Stimulated activated CD4-positive, alpha-beta T cell treated with anti-CD3 and anti-CD28 coated beads, Interleukin-12 subunit alpha, Interleukin-12 subunit beta, amount 100 ng/mL, for 48 hours (primary cell): ENCODE measurements around the gene S100P.
A peak's percentile ranks its signal among the peaks of the same experiment; 100 is the strongest.
"Not testable (repeated sequence)": the region's sequence is repeated elsewhere in the genome, so short reads cannot be mapped to it uniquely, and the experiment has no call there.

ENCODE experiments used
- DNase-seq, 3 donors: peaks; one replicate each; pipeline ENCODE4 v3.0.0-alpha.2; 2020; ENCODE audit warnings: low read depth in 2 of 3, low spot score in 1 of 3

S100P gene

GRCh38 chr4:6693231-6694176 is at the start of gene S100P:
TSS of gene S100P (plus strand) at chr4:6693878. CDS start at chr4:6693933, 55 bp downstream.
- no peak for DNase-seq

- DNase-seq: no peak
These were observed 48.7 kb upstream of the S100P start for GRCh38 chr4:6644792-6645530.

- DNase-seq: no peak
These were observed 46.5 kb upstream of the S100P start for GRCh38 chr4:6647169-6647568.

DNA sequence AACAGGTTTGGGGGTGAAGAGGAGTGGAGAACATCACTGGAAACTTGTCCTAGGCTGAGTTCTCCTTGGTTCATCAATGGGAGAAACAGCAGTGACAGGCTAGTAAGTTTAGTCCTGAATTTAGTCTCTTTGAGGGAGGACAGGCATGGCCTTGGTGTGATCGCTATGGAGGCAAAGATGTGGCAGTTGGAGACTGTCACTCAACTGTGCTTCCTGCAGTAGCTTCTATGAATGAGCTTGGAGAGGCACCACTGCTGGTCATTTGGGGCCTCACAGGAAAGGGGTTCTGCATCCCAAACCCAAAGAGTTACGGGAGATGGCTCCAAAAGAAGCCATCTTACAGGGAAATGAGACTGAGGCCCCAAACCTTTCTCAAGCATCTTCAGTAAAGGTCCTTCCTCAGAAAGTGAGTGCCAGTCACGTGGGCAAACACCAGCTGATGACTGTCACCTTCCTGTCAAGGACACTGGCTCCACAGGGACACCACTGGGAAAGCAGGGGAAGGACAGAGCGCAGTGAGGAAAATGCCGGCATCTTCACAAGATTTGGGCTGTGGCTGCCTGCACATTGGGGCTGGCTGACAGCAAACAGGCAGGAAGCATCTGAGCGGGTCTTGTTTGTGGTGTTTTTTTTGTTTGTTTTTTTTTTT is 46.0 kb upstream of the S100P start:
- no peak for DNase-seq

DNA sequence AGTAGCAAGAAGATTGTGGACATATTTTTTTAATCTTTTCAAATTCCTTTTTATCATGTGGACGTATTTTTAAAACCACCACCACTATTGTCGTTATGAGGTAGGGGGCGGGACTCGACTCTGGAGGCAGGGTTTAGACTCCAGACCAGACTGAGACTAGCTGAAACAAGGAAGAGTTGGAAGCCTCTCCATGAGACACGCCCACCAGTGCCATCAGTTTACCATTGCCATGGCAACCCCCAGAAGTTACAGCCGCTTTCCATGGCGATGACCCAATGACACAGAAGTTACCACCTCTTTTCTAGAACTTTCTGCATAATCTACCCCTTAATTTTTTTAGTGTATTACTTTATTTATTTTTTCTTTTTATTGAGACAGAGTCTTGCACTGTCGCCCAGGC is 44.5 kb upstream of the S100P start:
- DNase-seq: no peak

GRCh38 chr4:6654211-6654610 is 39.5 kb upstream of the S100P start:
- not testable (repeated sequence) for DNase-seq

GRCh38 chr4:6655291-6655690 is 38.4 kb upstream of the S100P start:
- DNase-seq: not testable (repeated sequence)

DNA sequence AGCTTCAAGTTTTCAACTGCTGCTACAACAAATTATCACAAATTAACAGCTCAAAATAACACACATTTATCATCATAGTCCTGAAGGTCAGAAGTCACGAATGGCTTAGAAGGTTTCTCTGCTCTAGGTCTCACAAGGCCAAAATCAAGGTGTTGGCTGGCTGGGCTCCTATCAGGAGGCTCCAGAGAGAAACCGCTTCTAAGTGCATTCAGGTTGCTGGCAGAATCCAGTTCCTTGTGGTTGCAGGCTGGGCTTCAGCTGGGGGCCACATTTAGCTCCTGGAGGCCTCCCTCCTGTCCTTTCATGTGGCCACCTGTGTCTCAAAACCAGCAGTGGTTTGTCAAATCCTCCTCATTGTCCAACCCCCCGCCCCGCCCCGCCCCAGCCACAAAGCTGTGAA is 37.8 kb upstream of the S100P start:
- DNase-seq: no peak

- DNase-seq: no peak
These were observed 36.2 kb upstream of the S100P start for GRCh38 chr4:6657242-6658208.

GRCh38 chr4:6658209-6658595 is 35.5 kb upstream of the S100P start:
- DNase-seq: no peak

GRCh38 chr4:6658597-6659075 is 35.0 kb upstream of the S100P start:
- DNase-seq: peak in 1 of 3 donors; percentile 39

DNA sequence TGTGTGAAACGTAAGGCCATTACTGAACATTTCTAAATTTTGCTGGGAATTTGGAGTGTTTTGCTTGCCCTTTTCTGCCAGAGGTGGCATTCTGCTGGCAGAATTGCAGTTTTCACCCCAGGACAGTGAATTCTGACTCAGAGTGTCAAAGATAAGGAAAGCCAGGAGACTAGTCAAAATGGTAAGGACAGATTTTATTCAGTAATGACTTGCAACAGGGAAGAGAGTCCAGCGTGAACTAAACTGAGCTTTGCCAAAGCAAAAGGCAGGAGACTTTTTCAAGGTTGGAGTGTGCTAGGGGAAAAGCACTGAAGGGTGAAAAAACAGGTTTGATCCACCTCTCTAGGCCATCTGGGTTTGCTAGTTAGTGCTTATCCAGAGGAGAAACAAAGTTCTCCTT is 33.8 kb upstream of the S100P start:
- no peak for DNase-seq

GRCh38 chr4:6660430-6660829 is 33.2 kb upstream of the S100P start:
- DNase-seq: no peak

DNA sequence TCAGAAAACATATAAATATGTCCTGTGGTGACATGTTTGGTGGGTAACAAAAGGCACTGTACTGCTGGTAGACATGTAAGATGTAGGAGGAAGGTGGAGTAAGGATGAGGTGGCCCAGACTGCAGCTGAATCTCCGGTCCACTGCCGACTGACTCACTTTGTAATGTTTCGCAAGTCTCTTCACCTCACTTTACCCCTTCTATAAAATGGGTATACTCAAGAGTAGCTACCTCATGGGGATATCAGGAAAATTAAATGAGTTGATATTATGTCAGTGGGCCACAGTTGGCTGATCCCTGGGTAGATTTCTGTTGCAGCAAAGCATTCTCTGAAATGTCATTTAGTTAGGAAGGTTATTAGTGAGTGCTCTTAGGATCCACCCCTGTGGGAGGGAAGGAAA is 31.1 kb upstream of the S100P start:
- no peak for DNase-seq

DNA sequence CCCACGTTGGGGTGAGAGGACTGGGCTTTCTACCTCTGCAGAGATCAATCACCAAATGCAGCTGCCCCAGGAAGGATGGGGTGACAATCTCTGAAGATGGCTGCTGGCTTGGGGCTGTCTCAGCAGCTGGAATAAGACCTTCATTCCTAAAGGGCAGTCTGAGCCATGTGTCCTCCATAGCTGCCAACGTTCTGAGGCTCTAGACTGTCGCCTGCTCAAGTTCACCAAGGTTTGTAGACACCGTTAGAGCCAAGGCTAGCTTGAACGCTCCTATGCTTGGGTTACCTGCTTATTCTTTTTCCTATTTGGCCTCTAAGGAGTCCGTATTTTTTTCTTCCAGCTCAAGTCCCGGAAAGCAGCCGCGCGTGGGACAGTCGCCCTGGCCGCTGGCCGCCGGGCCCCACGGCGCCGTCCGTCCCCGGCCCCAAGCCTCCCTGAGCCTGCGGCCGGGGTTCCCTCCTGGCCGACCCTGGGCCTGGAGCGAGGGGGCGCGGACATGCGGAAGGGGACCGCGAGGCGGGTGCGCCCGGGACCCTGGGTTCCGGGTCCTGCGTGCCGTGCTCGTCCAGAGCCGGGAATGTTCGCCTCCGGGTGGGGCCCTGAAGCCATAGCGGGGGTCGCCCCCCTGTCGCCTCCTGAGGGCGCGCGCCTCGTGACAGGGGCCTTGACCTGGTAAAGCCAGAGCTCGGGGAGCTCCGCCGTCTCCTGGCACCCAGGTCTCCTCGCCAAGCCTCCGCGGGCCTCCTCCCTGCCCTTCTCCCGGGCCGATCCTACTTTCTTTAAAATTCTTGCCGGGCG is 29.9 kb upstream of the S100P start:
- DNase-seq: no peak

- no peak for DNase-seq
These were observed 28.4 kb upstream of the S100P start for GRCh38 chr4:6665320-6665654.

DNA sequence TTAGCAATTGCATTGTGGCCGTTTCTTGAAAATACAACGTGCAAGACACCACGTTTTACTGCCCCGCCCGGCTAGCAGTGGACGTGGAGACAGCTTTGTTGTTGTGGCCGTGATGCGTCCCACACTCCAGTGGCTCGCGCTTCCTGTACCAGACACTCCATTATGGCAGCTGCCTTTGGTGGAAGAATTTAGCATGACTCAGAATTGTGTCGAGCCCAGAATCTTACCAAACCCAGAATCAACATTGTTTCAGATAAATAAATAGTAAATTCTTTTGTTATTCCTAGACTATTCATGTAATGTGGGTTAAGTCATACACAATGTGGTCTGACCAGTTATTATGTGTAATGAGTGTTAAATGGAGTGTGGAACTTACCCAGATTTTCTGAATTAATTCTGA is 25.3 kb upstream of the S100P start:
- DNase-seq: no peak

DNA sequence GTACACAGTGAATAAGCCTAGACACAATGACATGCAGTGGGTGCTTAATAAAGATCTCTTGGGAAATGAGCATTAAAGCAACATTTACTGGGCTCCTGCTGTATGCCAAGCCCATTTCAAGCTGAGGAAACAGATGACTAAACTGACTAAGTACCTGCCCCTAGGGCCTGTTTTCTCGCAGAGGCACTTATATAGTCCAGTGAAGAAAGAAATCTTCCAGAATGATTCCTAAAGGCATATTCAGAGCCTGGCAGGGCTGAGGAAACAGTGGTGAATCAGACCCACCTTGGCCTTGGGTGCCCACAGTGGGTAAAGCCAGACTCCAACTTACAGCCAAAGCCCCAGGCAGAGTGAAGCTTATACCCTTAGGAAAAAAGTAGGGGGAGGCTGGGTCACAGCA is 22.0 kb upstream of the S100P start:
- DNase-seq: no peak

DNA sequence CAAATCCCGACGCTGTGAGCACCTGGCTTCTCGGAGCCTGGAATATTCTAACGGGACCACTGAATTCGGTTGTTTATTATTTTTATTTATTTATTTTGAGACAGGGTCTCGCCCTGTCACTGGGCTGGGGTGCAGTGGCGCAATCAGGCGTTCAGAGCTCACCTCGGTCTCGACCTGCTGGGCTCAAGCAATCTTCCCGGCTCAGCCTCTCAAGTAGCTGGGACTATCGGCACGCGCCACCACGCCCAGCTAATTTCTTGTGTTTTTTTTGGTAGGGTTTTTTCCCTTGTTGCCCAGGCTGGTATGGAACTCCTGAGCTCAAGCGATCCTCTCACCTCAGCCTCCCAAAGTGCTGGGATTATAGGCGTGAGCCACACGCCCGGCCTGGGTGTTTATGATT is 21.5 kb upstream of the S100P start:
- no peak for DNase-seq
